H1 (cell line): ENCODE measurements around the gene TRAIP. TPM values are rescaled to one million over a fixed set of nuclear protein-coding genes. Genes with fewer than 3 reads are reported as not detected.

Experiments used
- ATF3 ChIP-seq: IDR thresholded peaks from 2 replicates; pipeline ENCODE4 v1.6.1; 2011; ENCODE audit warnings: low read depth, mild to moderate bottlenecking, low read length; ENCODE audit not compliant: insufficient read depth
- CBX5 ChIP-seq: fragments of 300-800, 300-1000 bp; sonication (generic); IDR thresholded peaks from 2 replicates; pipeline ENCODE4 v1.7.1; 2016; ENCODE audit warnings: antibody characterized with exemption, low read length, low read depth
- CHD1 ChIP-seq: IDR thresholded peaks from 2 replicates; pipeline ENCODE4 v1.6.1; 2012; ENCODE audit warnings: low read depth, low read length, improper control_type of control experiment
- CREB1 ChIP-seq: IDR thresholded peaks from 2 replicates; pipeline ENCODE4 v1.6.1; 2012; ENCODE audit warnings: inconsistent platforms
- CTBP2 ChIP-seq: IDR thresholded peaks from 2 replicates; pipeline ENCODE4 v1.7.0; 2011; ENCODE audit warnings: borderline replicate concordance, mild to moderate bottlenecking, moderate library complexity, mixed read lengths, low read length; ENCODE audit not compliant: insufficient read depth, insufficient read length
- EGR1 ChIP-seq: IDR thresholded peaks from 2 replicates; pipeline ENCODE4 v1.6.1; 2011; ENCODE audit warnings: low read depth, low read length, borderline replicate concordance
- EP300 ChIP-seq, 2 experiments: IDR thresholded peaks; 1 replicate in 1 of 2; 2 replicates in 1 of 2; pipeline ENCODE4 v1.6.1; 2011 to 2012; ENCODE audit warnings: low read depth in 2 of 2, low read length in 2 of 2, mild to moderate bottlenecking in 2 of 2, borderline replicate concordance in 1 of 2, inconsistent platforms in 1 of 2, moderate library complexity in 1 of 2
- KDM1A ChIP-seq: fragments of 200-600, 300-600 bp; sonication (generic); IDR thresholded peaks from 2 replicates; pipeline ENCODE4 v1.7.1; 2016; ENCODE audit warnings: mild to moderate bottlenecking, low read length, borderline replicate concordance
- KDM4A ChIP-seq: IDR thresholded peaks from one replicate; pipeline ENCODE4 v1.7.1; 2012; ENCODE audit warnings: low read depth, mild to moderate bottlenecking, moderate library complexity, low read length, inconsistent platforms; ENCODE audit not compliant: severe bottlenecking
- NANOG ChIP-seq: IDR thresholded peaks from 2 replicates; pipeline ENCODE4 v1.6.1; 2011; ENCODE audit warnings: low read length, low read depth, mild to moderate bottlenecking, inconsistent platforms; ENCODE audit not compliant: insufficient read depth, poor library complexity, severe bottlenecking
- PHF8 ChIP-seq: fragments of 200-600 bp; sonication (generic); conservative IDR thresholded peaks from 2 replicates; pipeline ENCODE4 v1.7.1; 2012; ENCODE audit warnings: low read depth, mild to moderate bottlenecking, inconsistent platforms, low read length, moderate library complexity
- POLR2A ChIP-seq, 2 experiments: IDR thresholded peaks; 1 replicate in 1 of 2; 2 replicates in 1 of 2; pipeline ENCODE4 v1.6.1; 2011; ENCODE audit warnings: low read depth in 2 of 2, low read length in 2 of 2, mild to moderate bottlenecking in 2 of 2; ENCODE audit errors: control extremely low read depth in 1 of 2
- RAD21 ChIP-seq, 2 experiments: IDR thresholded peaks in 1 of 2; conservative IDR thresholded peaks in 1 of 2; 2 replicates each; pipeline ENCODE4 v1.6.1; 2011; ENCODE audit warnings: low read depth in 2 of 2, low read length in 2 of 2, improper control_type of control experiment in 1 of 2, inconsistent platforms in 1 of 2, mild to moderate bottlenecking in 1 of 2, moderate library complexity in 1 of 2
- RFX5 ChIP-seq: IDR thresholded peaks from 2 replicates; pipeline ENCODE4 v1.6.1; 2011; ENCODE audit warnings: low read depth, low read length, improper control_type of control experiment, borderline replicate concordance
- RXRA ChIP-seq: IDR thresholded peaks from 2 replicates; pipeline ENCODE4 v1.6.1; 2011; ENCODE audit warnings: low read depth, mild to moderate bottlenecking, low read length, moderate library complexity; ENCODE audit not compliant: insufficient read depth
- SAP30 ChIP-seq: fragments of 300-600 bp; sonication (generic); IDR thresholded peaks from 2 replicates; pipeline ENCODE4 v1.7.1; 2012; ENCODE audit warnings: low read length, moderate library complexity, mild to moderate bottlenecking, inconsistent platforms; ENCODE audit not compliant: insufficient read depth, insufficient replicate concordance
- SIN3A ChIP-seq, 2 experiments: IDR thresholded peaks in 1 of 2; conservative IDR thresholded peaks in 1 of 2; 2 replicates each; pipeline ENCODE4 v1.6.1; 2011 to 2012; ENCODE audit warnings: low read length in 2 of 2, improper control_type of control experiment in 1 of 2, low read depth in 1 of 2, mild to moderate bottlenecking in 1 of 2
- SIX5 ChIP-seq: IDR thresholded peaks from 2 replicates; pipeline ENCODE4 v1.6.1; 2011; ENCODE audit warnings: mild to moderate bottlenecking, low read depth, low read length
- SP1 ChIP-seq: IDR thresholded peaks from 2 replicates; pipeline ENCODE4 v1.6.1; 2011; ENCODE audit warnings: low read depth, low read length
- SP2 ChIP-seq: IDR thresholded peaks from 2 replicates; pipeline ENCODE4 v1.6.1; 2012; ENCODE audit warnings: mild to moderate bottlenecking, low read length, inconsistent platforms
- SUZ12 ChIP-seq: fragments of 200-600 bp; sonication (generic); IDR thresholded peaks from 2 replicates; pipeline ENCODE4 v1.6.1; 2012; ENCODE audit warnings: mild to moderate bottlenecking, inconsistent platforms, low read length, moderate library complexity, mixed read lengths
- TAF1 ChIP-seq: IDR thresholded peaks from 2 replicates; pipeline ENCODE4 v1.6.1; 2011; ENCODE audit warnings: mild to moderate bottlenecking, low read depth, low read length
- TEAD4 ChIP-seq: IDR thresholded peaks from 2 replicates; pipeline ENCODE4 v1.6.1; 2012; ENCODE audit warnings: low read depth, low read length, inconsistent platforms, mixed read lengths
- YY1 ChIP-seq: IDR thresholded peaks from 2 replicates; pipeline ENCODE4 v1.6.1; 2011; ENCODE audit warnings: low read depth, mild to moderate bottlenecking, low read length
- polyA plus RNA-seq, 7 experiments: library from polyadenylated mRNA; depleted of rRNA in 3 of 7; stranded (reverse) in 5 of 7; unstranded in 2 of 7; fragments of >200 nt in 5 of 7; fragments of 200-250 nt in 2 of 7; gene quantifications; 1 replicate in 5 of 7; 2 replicates in 1 of 7; 4 replicates in 1 of 7; pipeline versions ENCODE4 v1.2.1 to v1.2.3, GENCODE V29; 2011 to 2013; ENCODE audit warnings: missing spikeins in 2 of 7, mixed read lengths in 2 of 7
- total RNA-seq: library from RNA; stranded (reverse); fragmentation: NEBNext Ultra II Directional; extraction: Animal tissue kit (Norgen Biotek cat#: 25700); gene quantifications from 2 replicates; pipeline ENCODE4 v1.2.1, GENCODE V29; 2021

Gene TRAIP
- total and polyA plus RNA-seq, 2 of the 8 experiments (the other 6 are each of a cell fraction or from before 2014, with no cell fraction given) = 27.7 to 28.1 TPM

GRCh38 chr3:49869525-49870126, 13.3 kb upstream of the TRAIP start, which contains the start of gene CAMKV (continued):
- TF ChIP-seq CBX5 = no peak
- no peak for TF ChIP-seq YY1
- TF ChIP-seq CREB1 = no peak
- peak; percentile 81 for TF ChIP-seq KDM4A
- no peak for TF ChIP-seq SP2
- TF ChIP-seq RAD21 (IDR thresholded peaks at IDR 0.05 in 1 of 2, conservative IDR thresholded peaks at IDR 0.05 in 1 of 2; ENCODE audit: low read depth in 2 of 2, low read length in 2 of 2) = no peak; a peak in 1 of 4 replicates
- no peak for TF ChIP-seq SUZ12
- no peak for TF ChIP-seq CTBP2
- no peak for TF ChIP-seq SAP30
- no peak for TF ChIP-seq EP300 (IDR thresholded peaks at IDR 0.05; ENCODE audit: borderline replicate concordance in 1 of 2, low read depth in 2 of 2, low read length in 2 of 2)
- no peak for TF ChIP-seq SIX5
- TF ChIP-seq POLR2A (IDR thresholded peaks at IDR 0.05; ENCODE audit: control extremely low read depth in 1 of 2, low read depth in 2 of 2, low read length in 2 of 2) = peak in 1 of 2 experiments; percentile 43; a peak in 1 of 3 replicates
- no peak for TF ChIP-seq RXRA
- TF ChIP-seq TAF1 = peak; percentile 43; the same call in 1 of the 2 replicates
- TF ChIP-seq ATF3 = no peak
- TF ChIP-seq PHF8 = peak; percentile 59
- TF ChIP-seq TEAD4 = no peak
- no peak for TF ChIP-seq RFX5
- TF ChIP-seq KDM1A = no peak
- TF ChIP-seq SP1 = 0 out of 2 replicates have a peak, but pooled peaks have one; percentile 27
- peak; percentile 19; the same call in 1 of the 2 replicates for TF ChIP-seq EGR1
- TF ChIP-seq SIN3A (conservative IDR thresholded peaks at IDR 0.05 in 1 of 2, IDR thresholded peaks at IDR 0.05 in 1 of 2; ENCODE audit: low read depth in 1 of 2, low read length in 2 of 2) = no peak
- TF ChIP-seq NANOG = no peak
- no peak for TF ChIP-seq CHD1
